Measurements from ENCODE around the gene SLC27A5.
"Not testable (repeated sequence)": the region's sequence is repeated elsewhere in the genome, so short reads cannot be mapped to it uniquely, and the experiment has no call there.

GRCh38 chr19:58470837-58471543 is 40.8 kb downstream of the SLC27A5 start:
- TF ChIP-seq POLR2A, CTCF, POLR2AphosphoS5, EP300 (IDR thresholded peaks at IDR 0.05): not testable (repeated sequence)
